GM19240 (cell line): ENCODE data around the gene ACOT7.

Experiments
- DNase-seq: peaks from one replicate; pipeline ENCODE4 v3.0.0; 2011; ENCODE audit warnings: low spot score; ENCODE audit not compliant: insufficient read length

ACOT7 gene

DNA sequence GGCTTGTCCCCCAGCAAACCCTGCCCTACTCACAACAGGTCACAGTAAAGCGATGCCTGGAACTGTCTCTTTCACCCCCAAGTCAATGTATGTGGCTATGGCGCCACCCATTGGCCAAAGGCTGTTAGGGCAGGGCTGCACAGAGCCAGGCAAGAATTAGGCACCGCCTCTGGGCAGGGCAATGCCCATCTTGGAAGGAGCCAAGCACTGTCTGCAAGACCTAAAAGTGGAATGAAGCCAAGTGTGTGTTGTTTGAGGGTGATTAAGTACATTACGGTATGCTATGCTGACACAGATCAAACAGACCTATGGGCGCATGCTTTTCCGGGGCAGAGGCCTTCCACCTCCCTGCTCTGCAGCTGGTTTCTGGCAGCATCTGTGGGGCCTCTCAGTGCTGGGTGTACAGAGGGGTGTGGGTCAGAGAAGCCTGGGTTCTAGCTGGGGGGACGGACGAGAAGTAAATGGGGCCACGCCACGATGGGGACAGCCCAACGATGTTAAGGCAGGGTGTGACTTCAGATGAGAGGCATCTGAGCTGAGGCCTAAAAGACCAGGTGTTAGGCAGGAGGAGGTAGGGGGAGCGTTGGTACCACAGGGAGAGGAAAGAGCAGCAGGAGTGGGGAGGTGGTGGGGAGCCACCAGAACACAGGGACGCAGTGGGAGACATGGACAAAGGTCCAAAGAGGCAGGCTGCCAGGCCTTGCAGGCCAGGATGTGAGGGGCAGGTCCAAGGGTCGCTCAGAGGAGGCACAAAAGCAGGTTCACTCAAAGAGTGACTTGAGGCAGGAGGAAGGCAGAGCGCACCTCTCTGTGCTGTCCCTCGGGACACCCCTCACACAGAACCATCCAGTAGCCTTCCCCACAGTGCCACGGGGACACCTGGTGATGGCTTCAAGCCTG is 49.8 kb downstream of the ACOT7 start:
- peak; percentile 65 for DNase-seq

GRCh38 chr1:6342056-6342455 is 51.5 kb downstream of the ACOT7 start:
- no peak for DNase-seq

- no peak for DNase-seq
These were observed 54.9 kb downstream of the ACOT7 start for GRCh38 chr1:6338695-6339094.

- DNase-seq: no peak
These were observed 56.6 kb downstream of the ACOT7 start for GRCh38 chr1:6336776-6337622.

GRCh38 chr1:6334261-6334993 is 59.1 kb downstream of the ACOT7 start:
- no peak for DNase-seq

DNA sequence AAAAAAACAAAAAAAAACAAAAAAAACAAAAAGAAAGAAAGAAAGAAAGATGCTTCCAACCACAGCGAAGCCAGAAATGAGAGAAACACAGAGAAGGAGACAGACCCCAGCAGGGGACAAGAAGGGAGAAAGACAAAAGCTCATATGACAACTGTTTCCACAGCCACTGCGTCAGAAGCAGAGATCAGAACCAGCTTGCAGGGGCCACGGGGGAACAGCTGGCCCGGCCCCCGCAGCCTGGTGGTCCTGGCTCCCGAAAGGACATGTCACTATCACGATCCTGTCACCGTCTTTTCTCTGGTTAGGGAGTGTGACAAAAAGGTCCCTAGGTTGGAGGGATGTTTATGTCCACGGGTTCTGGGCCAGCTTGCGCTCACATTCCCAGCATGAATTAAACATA is 60.7 kb downstream of the ACOT7 start:
- no peak for DNase-seq

GRCh38 chr1:6331543-6332273 is 61.9 kb downstream of the ACOT7 start:
- DNase-seq: no peak

DNA sequence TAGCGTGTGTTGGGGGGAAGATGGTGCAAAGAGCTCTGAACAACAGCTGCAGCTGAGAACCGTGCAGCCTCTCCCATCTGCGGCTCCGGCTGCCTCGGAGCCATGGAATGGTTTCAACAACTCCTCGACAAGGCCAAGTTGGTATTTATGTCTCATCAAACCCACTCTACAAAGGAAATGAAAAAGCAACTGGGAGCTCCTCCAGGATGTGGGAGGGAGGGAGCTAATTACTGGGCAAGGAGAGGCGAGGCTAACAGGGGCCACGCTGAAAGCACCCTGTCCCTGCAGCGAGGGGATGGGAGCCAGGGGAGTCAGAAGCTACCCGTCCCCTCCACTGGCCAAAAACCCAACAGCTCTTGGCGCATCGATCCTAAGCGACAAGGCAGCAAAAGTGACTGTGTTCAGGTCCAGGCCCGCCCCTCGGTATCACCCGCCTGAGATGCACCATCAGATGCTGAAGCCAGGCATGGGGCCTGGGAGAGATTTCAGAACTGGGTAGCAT is 63.1 kb downstream of the ACOT7 start:
- no peak for DNase-seq

DNA sequence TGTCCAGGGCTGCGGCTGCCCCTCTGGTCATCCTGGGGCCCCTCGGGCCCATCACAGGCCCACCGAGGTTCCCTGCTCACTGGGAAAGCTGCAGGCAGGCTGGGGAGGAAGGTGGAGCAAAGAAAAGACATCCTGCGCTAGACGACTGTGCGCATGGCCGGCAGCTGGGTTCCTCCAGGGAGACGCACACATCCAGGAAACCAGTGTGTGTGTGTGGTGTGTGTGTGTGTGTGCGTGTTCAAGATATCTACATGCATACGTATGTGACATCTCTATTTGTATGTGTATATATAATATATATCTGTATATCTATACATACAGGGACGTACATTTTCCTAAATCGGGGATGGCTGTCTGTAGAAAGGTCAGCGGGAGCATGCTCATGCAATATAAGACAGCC is 63.7 kb downstream of the ACOT7 start:
- DNase-seq: no peak

DNA sequence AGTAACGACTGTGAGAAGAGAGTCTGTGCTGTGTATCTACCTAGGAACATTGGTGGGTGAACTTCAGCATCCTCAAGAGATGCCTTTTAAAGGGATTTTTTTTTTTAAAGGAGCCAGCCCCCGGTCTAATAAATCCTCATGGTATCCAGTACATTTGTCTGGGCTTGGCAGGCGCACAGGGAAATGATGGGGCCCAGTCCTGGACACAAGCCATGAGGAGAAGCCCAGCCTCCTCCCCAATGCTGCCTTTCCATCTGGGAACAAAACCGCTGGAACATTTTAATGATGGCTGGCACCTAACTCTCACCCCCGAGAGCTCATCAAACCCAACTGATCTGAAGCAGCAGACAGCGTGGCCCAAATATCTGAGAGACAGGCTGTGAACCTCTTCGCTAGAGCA is 64.2 kb downstream of the ACOT7 start:
- DNase-seq: no peak

DNA sequence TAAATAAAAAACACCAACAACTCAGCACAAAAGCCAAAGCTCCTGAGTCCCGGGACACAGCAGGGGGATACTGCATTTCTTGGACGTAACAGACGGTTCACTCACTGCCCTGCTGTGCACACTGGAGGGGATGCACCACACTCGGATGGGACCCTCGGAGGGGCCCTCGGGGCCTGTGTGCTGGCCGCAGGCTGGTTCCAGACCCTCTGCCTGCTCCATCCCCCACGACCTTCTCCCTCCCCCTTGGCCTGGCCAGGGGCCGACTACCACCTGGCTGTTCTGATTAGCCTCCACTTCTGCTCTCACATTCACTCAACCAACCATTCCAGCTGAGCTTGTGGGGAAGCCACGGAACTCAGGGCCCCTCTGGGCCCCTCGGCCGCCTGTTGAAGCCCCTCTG is 64.9 kb downstream of the ACOT7 start:
- DNase-seq: no peak

GRCh38 chr1:6328091-6328490 is 65.5 kb downstream of the ACOT7 start:
- DNase-seq: no peak

- DNase-seq: no peak
These were observed 68.1 kb downstream of the ACOT7 start for GRCh38 chr1:6325482-6325881.

DNA sequence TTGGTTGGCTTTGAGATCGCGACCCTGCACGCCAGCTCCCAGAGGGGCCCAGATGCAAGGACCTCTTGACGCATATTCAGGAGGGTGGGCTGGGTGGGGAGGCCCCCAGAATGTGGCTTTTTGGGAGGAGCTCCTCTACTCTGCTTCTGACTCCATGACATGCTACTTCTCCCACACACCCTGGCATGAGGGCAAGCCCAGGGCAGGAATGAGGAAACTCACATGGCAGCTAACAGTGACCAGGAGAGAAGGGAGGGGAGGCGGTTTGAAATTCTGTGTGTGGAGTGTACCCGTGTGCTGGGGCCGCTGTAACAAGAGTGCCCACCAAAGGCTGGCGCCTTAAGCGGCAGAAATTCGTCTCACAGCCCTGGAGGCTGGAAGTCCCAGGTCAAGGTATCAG is 71.4 kb downstream of the ACOT7 start:
- DNase-seq: no peak

GRCh38 chr1:6321205-6321604 is 72.4 kb downstream of the ACOT7 start:
- no peak for DNase-seq

- no peak for DNase-seq
These were observed 76.3 kb downstream of the ACOT7 start for GRCh38 chr1:6317098-6317760.

GRCh38 chr1:6316240-6317097 is 77.1 kb downstream of the ACOT7 start:
- DNase-seq: no peak

DNA sequence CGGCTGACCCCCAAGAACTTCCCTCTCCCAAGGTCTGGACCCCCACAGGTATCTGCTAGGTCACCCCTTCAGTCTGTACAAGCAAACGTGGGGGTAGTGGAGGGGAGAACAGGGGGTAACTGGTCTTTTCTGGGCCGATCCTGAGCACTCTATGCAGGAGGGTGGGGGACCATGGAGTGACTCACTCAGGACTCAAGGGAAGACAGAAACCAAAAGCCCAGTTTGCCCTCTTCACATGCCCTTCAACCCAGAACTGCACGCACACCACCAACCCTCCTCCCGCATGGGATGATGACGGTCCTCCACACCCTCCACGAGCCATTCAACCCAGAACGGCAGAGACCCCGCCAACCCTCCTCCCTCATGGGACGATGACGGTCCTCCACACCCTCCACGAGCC is 79.1 kb downstream of the ACOT7 start:
- no peak for DNase-seq

DNA sequence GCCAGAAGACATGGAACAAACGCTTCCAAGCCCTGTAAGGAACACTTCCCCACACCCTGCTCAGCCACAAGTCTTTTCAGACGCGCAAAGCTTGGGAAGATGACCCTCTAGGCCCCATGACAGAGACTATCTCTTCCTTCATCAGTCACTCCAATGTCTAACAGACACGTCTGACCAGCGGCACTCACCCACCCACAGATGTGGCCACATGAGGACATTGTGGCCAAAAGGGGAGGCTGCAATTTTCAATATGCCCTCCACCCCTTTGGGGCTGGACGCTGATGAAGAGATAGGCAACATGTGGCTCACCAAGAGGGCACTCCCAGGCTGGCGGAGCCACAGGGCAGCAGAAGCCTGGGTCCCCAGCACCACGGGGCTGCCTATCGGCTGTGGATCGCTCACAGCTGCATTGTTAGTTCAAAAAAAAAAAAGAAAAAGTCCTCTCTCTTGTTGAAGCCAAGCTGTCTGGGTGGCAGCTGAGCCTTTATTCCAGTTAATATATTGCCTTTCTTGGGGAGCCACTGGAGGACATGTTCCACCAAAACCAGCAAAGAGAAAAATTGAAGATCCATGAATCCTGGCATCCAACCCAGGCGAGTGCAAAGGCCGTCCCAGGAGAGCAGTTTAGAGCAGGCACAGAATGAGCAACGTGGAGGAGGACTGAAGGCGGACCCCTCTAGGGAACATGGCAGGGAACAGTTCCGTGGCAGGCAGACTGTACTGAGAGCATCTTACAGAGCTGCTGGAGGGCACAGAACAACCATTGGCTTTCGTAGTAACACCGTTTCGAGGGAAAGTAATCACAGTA is 80.0 kb downstream of the ACOT7 start:
- no peak for DNase-seq
